Caco-2 (cell line): Measurements from ENCODE around the gene DPY19L3. TPM values are rescaled to one million over a fixed set of nuclear protein-coding genes. Genes with fewer than 3 reads are reported as not detected.
"Not testable (repeated sequence)": the region's sequence is repeated elsewhere in the genome, so short reads cannot be mapped to it uniquely, and the experiment has no call there.

Experiments
- BruUV-seq: library from RNA; stranded (reverse); fragments of 400-500 nt; replicated peaks from 2 replicates; lab custom pipeline; 2021; lab: Mats Ljungman, UMichigan
- CTCF ChIA-PET: fragments of 300-600 bp; sonication (Branson Sonifier 250); formaldehyde crosslinking; loops from one replicate; lab custom pipeline; 2022; ENCODE audit warnings: antibody characterized with exemption; lab: Charles Lee
- POLR2A ChIA-PET: fragments of 300-600 bp; sonication (Branson Sonifier 250); formaldehyde crosslinking; loops from one replicate; lab custom pipeline; 2022; ENCODE audit warnings: antibody characterized with exemption; lab: Charles Lee
- DNase-seq, 2 experiments: peaks; one replicate each; pipeline versions ENCODE4 v3.0.0 to v3.0.0-alpha.2; 2020 to 2022
- H3K27me3 ChIP-seq: replicated peaks from 2 replicates; pipeline ENCODE4 v1.6.0; 2011; ENCODE audit warnings: low read length; ENCODE audit not compliant: control insufficient read depth, insufficient read depth
- H3K36me3 ChIP-seq: 2 replicates; pipeline ENCODE4 v1.5.1; 2011; ENCODE audit warnings: low read length; ENCODE audit not compliant: control insufficient read depth, insufficient read depth
- H3K4me1 ChIP-seq: fragments of 250-450 bp; sonication (Bioruptor Pico); 2 replicates; pipeline ENCODE4 v1.5.1; 2020; ENCODE audit warnings: mild to moderate bottlenecking
- H3K4me3 ChIP-seq: 2 replicates; pipeline ENCODE4 v1.5.1; 2011; ENCODE audit warnings: low read depth, mild to moderate bottlenecking, control low read depth, low read length
- H3K9me3 ChIP-seq: fragments of 250-450 bp; sonication (Bioruptor Pico); 2 replicates; pipeline ENCODE4 v1.5.1; 2020; ENCODE audit warnings: mild to moderate bottlenecking, moderate library complexity
- H3K27ac Mint-ChIP-seq: one replicate; pipeline ENCODE4 v1.8.0; 2022; ENCODE audit warnings: mixed read lengths; ENCODE audit not compliant: unreplicated experiment
- H3K27me3 Mint-ChIP-seq: one replicate; pipeline ENCODE4 v1.8.0; 2022; ENCODE audit warnings: mixed read lengths; ENCODE audit not compliant: insufficient read depth, unreplicated experiment
- H3K36me3 Mint-ChIP-seq: one replicate; pipeline ENCODE4 v1.8.0; 2022; ENCODE audit warnings: mild to moderate bottlenecking, mixed read lengths; ENCODE audit not compliant: insufficient read depth, unreplicated experiment
- H3K4me1 Mint-ChIP-seq: one replicate; pipeline ENCODE4 v1.8.0; 2022; ENCODE audit warnings: low read depth, mixed read lengths; ENCODE audit not compliant: unreplicated experiment
- H3K4me3 Mint-ChIP-seq: one replicate; pipeline ENCODE4 v1.8.0; 2022; ENCODE audit warnings: mild to moderate bottlenecking, moderate library complexity, mixed read lengths; ENCODE audit not compliant: unreplicated experiment
- H3K9me3 Mint-ChIP-seq: one replicate; pipeline ENCODE4 v1.8.0; 2022; ENCODE audit warnings: mixed read lengths; ENCODE audit not compliant: unreplicated experiment
- CTCF ChIP-seq, 2 experiments: fragments of 200-600 bp in 1 of 2; IDR thresholded peaks; 1 replicate in 1 of 2; 2 replicates in 1 of 2; pipeline versions ENCODE4 v1.5.1 to v1.8.0; 2011 to 2022; ENCODE audit warnings: antibody characterized with exemption in 1 of 2, control low read depth in 1 of 2, inconsistent platforms in 1 of 2, low read depth in 1 of 2, low read length in 1 of 2, mild to moderate bottlenecking in 1 of 2, moderate library complexity in 1 of 2; ENCODE audit not compliant: insufficient read depth in 1 of 2, severe bottlenecking in 1 of 2, unreplicated experiment in 1 of 2
- intact Hi-C: fragments of 100-400 bp; cut with micrococcal nuclease; formaldehyde crosslinking; loops from one replicate; pipeline ENCODE4 v1.10.0; 2022; ENCODE audit not compliant: unreplicated experiment
- total RNA-seq: library from RNA; stranded (reverse); gene quantifications from 2 replicates; pipeline ENCODE4 v1.2.3, GENCODE V29; 2022

The DPY19L3 gene
- total RNA-seq, 1 experiment from 2014 or later = 40.7 TPM

- Mint-ChIP-seq H3K27me3 (peaks cover 3% of the 10 kb centered on the region), H3K36me3 (no peaks in the 10 kb centered on the region), H3K4me3 (no peak overlapping the region), H3K9me3 (peaks cover 15% of the 10 kb centered on the region), H3K27ac (no peak overlapping the region), H3K4me1 (peaks cover 7% of the 10 kb centered on the region)
- no peak for TF ChIP-seq CTCF (IDR thresholded peaks at IDR 0.05; ENCODE audit: insufficient read depth in 1 of 2, low read depth in 1 of 2, low read length in 1 of 2, severe bottlenecking in 1 of 2, unreplicated experiment in 1 of 2)
- DNase-seq = no peak
- H3K4me3 ChIP-seq = no peak overlapping the region
- H3K27me3 ChIP-seq = no peaks in the 10 kb centered on the region
- H3K4me1 ChIP-seq = peaks cover 13% of the 10 kb centered on the region; the same call in 1 of the 2 replicates
- ChIA-PET POLR2A (interaction anchor here (0.6 kb wide), 1 partner anchor 182 kb away, joined by 3 read pairs; no protein-coding TSS in a partner anchor), CTCF (no interaction called here)
- no TSS peak for BruUV-seq
- intact Hi-C loops = no loop called here
- H3K9me3 ChIP-seq = no peaks in the 10 kb centered on the region
- H3K36me3 ChIP-seq = no peaks in the 10 kb centered on the region
These were observed 93.2 kb downstream of the DPY19L3 start for GRCh38 chr19:32498648-32499200.

- H3K4me1 ChIP-seq, H3K4me3 Mint-ChIP-seq, POLR2A ChIA-PET, BruUV-seq, H3K27me3 Mint-ChIP-seq, H3K9me3 Mint-ChIP-seq, H3K27ac Mint-ChIP-seq, H3K4me3 ChIP-seq, H3K9me3 ChIP-seq, H3K4me1 Mint-ChIP-seq, H3K27me3 ChIP-seq, H3K36me3 Mint-ChIP-seq, intact Hi-C loops, H3K36me3 ChIP-seq, CTCF ChIA-PET, DNase-seq: not testable (repeated sequence)
These were observed 106.9 kb downstream of the DPY19L3 start for GRCh38 chr19:32512498-32512897.

GRCh38 chr19:32519023-32519422, 113.5 kb downstream of the DPY19L3 start:
- Mint-ChIP-seq H3K4me1 (no peaks in the 10 kb centered on the region), H3K9me3 (no peaks in the 10 kb centered on the region), H3K36me3 (no peaks in the 10 kb centered on the region), H3K27ac (no peak overlapping the region), H3K4me3 (no peak overlapping the region), H3K27me3 (peaks cover 23% of the 10 kb centered on the region)
- Histone ChIP-seq H3K27me3 (no peaks in the 10 kb centered on the region), H3K36me3 (no peaks in the 10 kb centered on the region), H3K9me3 (no peaks in the 10 kb centered on the region), H3K4me1 (no peaks in the 10 kb centered on the region), H3K4me3 (no peak overlapping the region)
- BruUV-seq = no TSS peak
- no peak for DNase-seq
- ChIA-PET POLR2A (no interaction called here), CTCF (no interaction called here)
- no peak for TF ChIP-seq CTCF (IDR thresholded peaks at IDR 0.05; ENCODE audit: insufficient read depth in 1 of 2, low read depth in 1 of 2, low read length in 1 of 2, severe bottlenecking in 1 of 2, unreplicated experiment in 1 of 2)
- intact Hi-C loops = no loop called here
